ENCODE measurements around the gene CCDC87. TPM values are rescaled to one million over a fixed set of nuclear protein-coding genes. Genes with fewer than 3 reads are reported as not detected.
A peak's percentile ranks its signal among the peaks of the same experiment; 100 is the strongest.

Gene CCDC87
- total and polyA plus RNA-seq, 5 donors from 2014 or later, result 0.35 TPM; not detected in 4

GRCh38 chr11:66625752-66626149 is 32.9 kb upstream of the CCDC87 start:
- Mint-ChIP-seq H3K27me3 (no peaks in the 10 kb centered on the region), H3K27ac (no peak overlapping the region), H3K4me3 (no peak overlapping the region), H3K4me1 (peaks cover 25 to 74% (median 49%) of the 10 kb centered on the region in 4 donors), H3K9me3 (no peaks in the 10 kb centered on the region), H3K36me3 (peaks cover 44% of the 10 kb centered on the region)
- no peak for ATAC-seq (ENCODE audit: low read depth in 2 of 2)
- DNase-seq, result no peak
- H3K4me3 ChIP-seq (ENCODE audit: low read depth, low read length), result no peak overlapping the region
- peaks cover 84% of the 10 kb centered on the region for H3K36me3 ChIP-seq (ENCODE audit: control insufficient read depth, insufficient read depth, low read length)
- no peaks in the 10 kb centered on the region for H3K9me3 ChIP-seq (ENCODE audit: control insufficient read depth in 2 of 2, low read length in 2 of 2)
- no peak overlapping the region for H3K27ac ChIP-seq (ENCODE audit: insufficient read depth, low read length, poor library complexity, severe bottlenecking)
- no peaks in the 10 kb centered on the region for H3K27me3 ChIP-seq (ENCODE audit: control insufficient read depth, insufficient read depth, low read length)
- peaks cover 47% of the 10 kb centered on the region for H3K4me1 ChIP-seq (ENCODE audit: control insufficient read depth, insufficient read depth, low read length, poor library complexity, severe bottlenecking)

DNA sequence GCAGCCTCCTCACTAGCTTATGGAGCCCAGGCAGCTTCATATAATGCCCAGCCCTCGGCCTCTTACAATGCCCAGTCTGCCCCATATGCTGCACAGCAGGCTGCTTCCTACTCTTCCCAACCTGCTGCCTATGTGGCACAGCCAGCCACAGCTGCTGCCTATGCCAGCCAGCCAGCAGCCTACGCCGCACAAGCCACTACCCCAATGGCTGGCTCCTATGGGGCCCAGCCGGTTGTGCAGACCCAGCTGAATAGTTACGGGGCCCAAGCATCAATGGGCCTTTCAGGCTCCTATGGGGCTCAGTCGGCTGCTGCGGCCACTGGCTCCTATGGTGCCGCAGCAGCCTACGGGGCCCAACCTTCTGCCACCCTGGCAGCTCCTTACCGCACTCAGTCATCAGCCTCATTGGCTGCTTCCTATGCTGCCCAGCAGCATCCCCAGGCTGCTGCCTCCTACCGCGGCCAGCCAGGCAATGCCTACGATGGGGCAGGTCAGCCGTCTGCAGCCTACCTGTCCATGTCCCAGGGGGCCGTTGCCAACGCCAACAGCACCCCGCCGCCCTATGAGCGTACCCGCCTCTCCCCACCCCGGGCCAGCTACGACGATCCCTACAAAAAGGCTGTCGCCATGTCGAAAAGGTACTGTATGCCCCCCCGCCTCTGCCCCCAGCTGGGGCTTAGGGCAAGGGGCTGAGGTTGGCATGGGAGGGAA is 32.3 kb upstream of the CCDC87 start:
- Mint-ChIP-seq H3K27ac (no peak overlapping the region), H3K9me3 (no peaks in the 10 kb centered on the region), H3K4me3 (peak overlapping the region in 2 of 4 donors; percentile 32 to 38), H3K27me3 (no peaks in the 10 kb centered on the region), H3K36me3 (peaks cover 44% of the 10 kb centered on the region), H3K4me1 (peaks cover 25 to 77% (median 48%) of the 10 kb centered on the region in 4 donors)
- H3K36me3 ChIP-seq (ENCODE audit: control insufficient read depth, insufficient read depth, low read length), result peaks cover 82% of the 10 kb centered on the region
- H3K27me3 ChIP-seq (ENCODE audit: control insufficient read depth, insufficient read depth, low read length), result no peaks in the 10 kb centered on the region
- peaks cover 53% of the 10 kb centered on the region for H3K4me1 ChIP-seq (ENCODE audit: control insufficient read depth, insufficient read depth, low read length, poor library complexity, severe bottlenecking)
- no peak overlapping the region for H3K4me3 ChIP-seq (ENCODE audit: low read depth, low read length)
- DNase-seq, result no peak
- H3K9me3 ChIP-seq (ENCODE audit: control insufficient read depth in 2 of 2, low read length in 2 of 2), result no peaks in the 10 kb centered on the region
- no peak for ATAC-seq (ENCODE audit: low read depth in 2 of 2)
- H3K27ac ChIP-seq (ENCODE audit: insufficient read depth, low read length, poor library complexity, severe bottlenecking), result no peak overlapping the region

DNA sequence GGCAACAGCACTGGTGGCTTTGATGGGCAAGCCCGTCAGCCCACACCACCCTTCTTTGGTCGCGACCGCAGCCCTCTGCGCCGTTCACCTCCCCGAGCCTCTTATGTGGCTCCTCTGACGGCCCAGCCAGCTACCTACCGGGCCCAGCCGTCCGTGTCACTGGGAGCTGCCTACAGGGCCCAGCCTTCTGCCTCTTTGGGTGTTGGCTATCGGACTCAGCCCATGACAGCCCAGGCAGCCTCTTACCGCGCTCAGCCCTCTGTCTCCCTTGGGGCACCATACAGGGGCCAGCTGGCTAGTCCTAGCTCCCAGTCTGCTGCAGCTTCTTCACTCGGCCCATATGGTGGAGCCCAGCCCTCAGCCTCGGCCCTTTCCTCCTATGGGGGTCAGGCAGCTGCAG is 31.6 kb upstream of the CCDC87 start:
- H3K4me3 Mint-ChIP-seq, result peak overlapping the region in 1 of 4 donors; percentile 38
- ATAC-seq (ENCODE audit: low read depth in 2 of 2), result no peak
- H3K4me1 Mint-ChIP-seq, result peaks cover 25 to 76% (median 47%) of the 10 kb centered on the region in 4 donors
- DNase-seq, result no peak
- Histone ChIP-seq H3K4me3 (ENCODE audit: low read depth, low read length) (no peak overlapping the region), H3K36me3 (ENCODE audit: control insufficient read depth, insufficient read depth, low read length) (peaks cover 74% of the 10 kb centered on the region), H3K27ac (ENCODE audit: insufficient read depth, low read length, poor library complexity, severe bottlenecking) (no peak overlapping the region), H3K9me3 (ENCODE audit: control insufficient read depth in 2 of 2, low read length in 2 of 2) (no peaks in the 10 kb centered on the region), H3K27me3 (ENCODE audit: control insufficient read depth, insufficient read depth, low read length) (no peaks in the 10 kb centered on the region), H3K4me1 (ENCODE audit: control insufficient read depth, insufficient read depth, low read length, poor library complexity, severe bottlenecking) (peaks cover 59% of the 10 kb centered on the region)
- no peaks in the 10 kb centered on the region for H3K9me3 Mint-ChIP-seq
- no peaks in the 10 kb centered on the region for H3K27me3 Mint-ChIP-seq
- no peak overlapping the region for H3K27ac Mint-ChIP-seq
- peaks cover 41% of the 10 kb centered on the region for H3K36me3 Mint-ChIP-seq

GRCh38 chr11:66619080-66619554 is 26.3 kb upstream of the CCDC87 start:
- Histone ChIP-seq H3K27ac (ENCODE audit: insufficient read depth, low read length, poor library complexity, severe bottlenecking) (peak overlapping the region; percentile 95), H3K36me3 (ENCODE audit: control insufficient read depth, insufficient read depth, low read length) (peaks cover 25% of the 10 kb centered on the region), H3K4me3 (ENCODE audit: low read depth, low read length) (peak overlapping the region; percentile 94), H3K27me3 (ENCODE audit: control insufficient read depth, insufficient read depth, low read length) (no peaks in the 10 kb centered on the region), H3K9me3 (ENCODE audit: control insufficient read depth in 2 of 2, low read length in 2 of 2) (no peaks in the 10 kb centered on the region), H3K4me1 (ENCODE audit: control insufficient read depth, insufficient read depth, low read length, poor library complexity, severe bottlenecking) (peaks cover 70% of the 10 kb centered on the region)
- Mint-ChIP-seq H3K36me3 (peaks cover 23% of the 10 kb centered on the region), H3K4me1 (peaks cover 23 to 76% (median 52%) of the 10 kb centered on the region in 4 donors), H3K9me3 (peaks cover 0 to 2% (median 0%) of the 10 kb centered on the region in 7 donors), H3K4me3 (peak overlapping the region; percentile 99), H3K27ac (peak overlapping the region; percentile 28 to 100 (median 100)), H3K27me3 (peaks cover 8% of the 10 kb centered on the region)
- ATAC-seq (ENCODE audit: low read depth in 2 of 2) (peak; percentile 12 to 13), DNase-seq (peak; percentile 30 to 75 (median 71))

DNA sequence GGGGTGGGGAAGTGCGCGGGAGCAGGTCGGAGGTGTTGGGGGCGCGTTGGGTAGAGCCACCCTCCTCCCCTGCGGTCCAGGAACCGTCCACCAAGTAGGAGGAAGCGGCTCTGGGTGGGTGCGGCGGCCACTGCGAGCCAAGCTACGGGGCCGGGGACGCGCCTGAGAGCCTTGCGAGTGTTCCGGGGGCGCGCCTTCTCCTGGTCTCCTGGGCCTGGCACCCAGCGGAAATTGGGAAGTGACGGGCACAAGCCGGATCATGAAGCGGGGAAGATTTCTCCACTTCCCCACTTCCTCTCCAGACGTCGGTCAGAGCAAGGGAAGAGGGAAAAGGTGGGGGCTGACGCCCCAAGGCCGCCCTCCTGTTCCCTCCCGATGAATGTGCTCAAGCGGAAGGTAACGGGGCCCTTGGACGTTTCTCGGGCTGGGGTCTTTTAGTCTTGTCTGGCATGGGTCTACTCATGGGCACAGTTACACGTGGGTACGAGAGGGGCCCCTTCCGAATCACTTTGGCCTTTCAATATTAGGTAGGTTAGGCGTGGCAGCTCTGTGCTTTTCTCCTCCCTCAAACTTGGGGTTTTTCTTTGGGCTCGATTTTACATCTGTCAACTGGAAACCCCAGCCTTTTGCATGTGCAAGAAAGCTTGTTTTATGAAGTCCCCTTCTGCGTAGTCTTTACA is 24.4 kb upstream of the CCDC87 start:
- H3K4me1 ChIP-seq (ENCODE audit: control insufficient read depth, insufficient read depth, low read length, poor library complexity, severe bottlenecking), result peaks cover 52% of the 10 kb centered on the region
- no peaks in the 10 kb centered on the region for H3K9me3 ChIP-seq (ENCODE audit: control insufficient read depth in 2 of 2, low read length in 2 of 2)
- Mint-ChIP-seq H3K36me3 (peaks cover 11% of the 10 kb centered on the region), H3K27me3 (peaks cover 8% of the 10 kb centered on the region), H3K4me3 (peak overlapping the region; percentile 99), H3K27ac (peak overlapping the region; percentile 99 to 100 (median 100)), H3K4me1 (peaks cover 10 to 58% (median 35%) of the 10 kb centered on the region in 4 donors), H3K9me3 (peaks cover 0 to 2% (median 0%) of the 10 kb centered on the region in 7 donors)
- H3K27ac ChIP-seq (ENCODE audit: insufficient read depth, low read length, poor library complexity, severe bottlenecking), result peak overlapping the region; percentile 95
- DNase-seq (peak in 1 of 3 donors; percentile 35), ATAC-seq (ENCODE audit: low read depth in 2 of 2) (no peak)
- peak overlapping the region; percentile 94 for H3K4me3 ChIP-seq (ENCODE audit: low read depth, low read length)
- H3K36me3 ChIP-seq (ENCODE audit: control insufficient read depth, insufficient read depth, low read length), result peaks cover 12% of the 10 kb centered on the region
- H3K27me3 ChIP-seq (ENCODE audit: control insufficient read depth, insufficient read depth, low read length), result no peaks in the 10 kb centered on the region

- peak within 1 kb of the TSS; percentile 95 for H3K27ac ChIP-seq (ENCODE audit: insufficient read depth, low read length, poor library complexity, severe bottlenecking)
- ATAC-seq (ENCODE audit: low read depth in 2 of 2) (peak; percentile 94 to 95), DNase-seq (peak; percentile 99)
- H3K4me3 ChIP-seq (ENCODE audit: low read depth, low read length), result peak within 1 kb of the TSS; percentile 94
- Mint-ChIP-seq H3K9me3 (peaks cover 0 to 2% (median 0%) of the 10 kb centered on the region in 7 donors), H3K36me3 (peaks cover 9% of the 10 kb centered on the region), H3K27me3 (peaks cover 8% of the 10 kb centered on the region), H3K27ac (peak within 1 kb of the TSS; percentile 99 to 100 (median 100)), H3K4me1 (peaks cover 7 to 50% (median 32%) of the 10 kb centered on the region in 4 donors), H3K4me3 (peak within 1 kb of the TSS; percentile 99)
- no peaks in the 10 kb centered on the region for H3K9me3 ChIP-seq (ENCODE audit: control insufficient read depth in 2 of 2, low read length in 2 of 2)
- peaks cover 45% of the 10 kb centered on the region for H3K4me1 ChIP-seq (ENCODE audit: control insufficient read depth, insufficient read depth, low read length, poor library complexity, severe bottlenecking)
- no peaks in the 10 kb centered on the region for H3K27me3 ChIP-seq (ENCODE audit: control insufficient read depth, insufficient read depth, low read length)
- peaks cover 9% of the 10 kb centered on the region for H3K36me3 ChIP-seq (ENCODE audit: control insufficient read depth, insufficient read depth, low read length)
These were observed 23.7 kb upstream of the CCDC87 start, which contains the start of gene RBM14 for GRCh38 chr11:66616379-66617154. RBM14 (plus strand) TSS chr11:66616630; CDS start chr11:66616721, 91 bp downstream.

- H3K27ac ChIP-seq (ENCODE audit: insufficient read depth, low read length, poor library complexity, severe bottlenecking), result no peak overlapping the region
- no peak overlapping the region for H3K4me3 Mint-ChIP-seq
- H3K4me1 Mint-ChIP-seq, result peaks cover 9 to 44% (median 35%) of the 10 kb centered on the region in 4 donors
- peaks cover 3% of the 10 kb centered on the region for H3K36me3 ChIP-seq (ENCODE audit: control insufficient read depth, insufficient read depth, low read length)
- ATAC-seq (ENCODE audit: low read depth in 2 of 2) (no peak), DNase-seq (no peak)
- no peaks in the 10 kb centered on the region for H3K9me3 ChIP-seq (ENCODE audit: control insufficient read depth in 2 of 2, low read length in 2 of 2)
- peaks cover 27% of the 10 kb centered on the region for H3K4me1 ChIP-seq (ENCODE audit: control insufficient read depth, insufficient read depth, low read length, poor library complexity, severe bottlenecking)
- peaks cover 0 to 2% (median 0%) of the 10 kb centered on the region in 7 donors for H3K9me3 Mint-ChIP-seq
- H3K27me3 ChIP-seq (ENCODE audit: control insufficient read depth, insufficient read depth, low read length), result no peaks in the 10 kb centered on the region
- H3K4me3 ChIP-seq (ENCODE audit: low read depth, low read length), result no peak overlapping the region
- peaks cover 8% of the 10 kb centered on the region for H3K27me3 Mint-ChIP-seq
- no peak overlapping the region for H3K27ac Mint-ChIP-seq
- H3K36me3 Mint-ChIP-seq, result peaks cover 3% of the 10 kb centered on the region
These were observed 21.2 kb upstream of the CCDC87 start for GRCh38 chr11:66614073-66614472.

Measured in CD4-positive, CD25-positive, alpha-beta regulatory T cell (primary cell).